IMR-90 (cell line): ENCODE results near the gene SLC25A17. TPM values are rescaled to one million over a fixed set of nuclear protein-coding genes. Genes with fewer than 3 reads are reported as not detected.
"Not testable (repeated sequence)": the region's sequence is repeated elsewhere in the genome, so short reads cannot be mapped to it uniquely, and the experiment has no call there.

ENCODE experiments used
- ATAC-seq: fragments of 200-7000 bp; cut with Tn5 transposase; 2 replicates; pipeline ENCODE4 v1.9.1; 2020; ENCODE audit warnings: low read depth, mild to moderate bottlenecking, moderate library complexity
- BruUV-seq: library from RNA; stranded (reverse); fragments of 400-500 nt; replicated peaks from 2 replicates; lab custom pipeline; 2021; lab: Mats Ljungman, UMichigan
- CTCF ChIA-PET: fragments of 300-600 bp; formaldehyde crosslinking; extraction: SDS; loops from one replicate; lab custom pipeline; 2021; ENCODE audit warnings: antibody characterized with exemption; lab: Yijun Ruan, JAX
- POLR2A ChIA-PET: fragments of 300-600 bp; sonication (Branson Sonifier 250); formaldehyde crosslinking; loops from one replicate; lab custom pipeline; 2022; ENCODE audit warnings: antibody characterized with exemption; ENCODE audit not compliant: unreplicated experiment; lab: Charles Lee
- DNase-seq: peaks from one replicate; pipeline ENCODE4 v3.0.0; 2013
- H2AFZ ChIP-seq: replicated peaks from 2 replicates; pipeline ENCODE3; 2013; ENCODE audit warnings: low read length, mild to moderate bottlenecking; ENCODE audit not compliant: poor library complexity
- H2AK5ac ChIP-seq: 2 replicates; pipeline ENCODE4 v1.6.1; 2013; ENCODE audit warnings: low read depth, low read length, inconsistent platforms
- H2AK9ac ChIP-seq: replicated peaks from 2 replicates; pipeline ENCODE3; 2013; ENCODE audit warnings: mild to moderate bottlenecking, low read depth, low read length, moderate library complexity; ENCODE audit not compliant: poor library complexity
- H2BK120ac ChIP-seq: 2 replicates; pipeline ENCODE4 v1.6.1; 2013; ENCODE audit warnings: low read depth, low read length, inconsistent platforms
- H2BK15ac ChIP-seq: 3 replicates; pipeline ENCODE4 v1.6.1; 2013; ENCODE audit warnings: low read depth, low read length, inconsistent platforms
- H2BK20ac ChIP-seq: 2 replicates; pipeline ENCODE4 v1.6.1; 2013; ENCODE audit warnings: low read depth, mild to moderate bottlenecking, inconsistent platforms, low read length, moderate library complexity
- H2BK5ac ChIP-seq: 2 replicates; pipeline ENCODE4 v1.6.1; 2013; ENCODE audit warnings: mild to moderate bottlenecking, low read depth, low read length, inconsistent platforms; ENCODE audit not compliant: poor library complexity, severe bottlenecking
- H3K14ac ChIP-seq: replicated peaks from 2 replicates; pipeline ENCODE4 v1.6.1; 2013; ENCODE audit warnings: low read depth, low read length, inconsistent platforms
- H3K18ac ChIP-seq: 2 replicates; pipeline ENCODE4 v1.6.1; 2013; ENCODE audit warnings: low read depth, low read length, control low read depth
- H3K23ac ChIP-seq: 2 replicates; pipeline ENCODE4 v1.6.1; 2013; ENCODE audit warnings: low read depth, low read length, inconsistent platforms
- H3K27ac ChIP-seq: 2 replicates; pipeline ENCODE4 v1.5.1; 2013; ENCODE audit warnings: mild to moderate bottlenecking, control low read depth, low read length; ENCODE audit not compliant: insufficient read depth
- H3K27me3 ChIP-seq: 2 replicates; pipeline ENCODE4 v1.6.1; 2013; ENCODE audit warnings: low read length; ENCODE audit not compliant: control insufficient read depth, insufficient read depth
- H3K36me3 ChIP-seq: 2 replicates; pipeline ENCODE4 v1.6.1; 2013; ENCODE audit warnings: low read length, mixed read lengths; ENCODE audit not compliant: control insufficient read depth, insufficient read depth
- H3K4ac ChIP-seq: 2 replicates; pipeline ENCODE4 v1.6.1; 2013; ENCODE audit warnings: low read depth, low read length, inconsistent platforms
- H3K4me1 ChIP-seq: 2 replicates; pipeline ENCODE4 v1.6.1; 2013; ENCODE audit warnings: low read length, mixed read lengths; ENCODE audit not compliant: control insufficient read depth, insufficient read depth
- H3K4me2 ChIP-seq: 2 replicates; pipeline ENCODE4 v1.6.1; 2013; ENCODE audit warnings: low read depth, mild to moderate bottlenecking, control low read depth, low read length, moderate library complexity
- H3K4me3 ChIP-seq: 2 replicates; pipeline ENCODE4 v1.5.1; 2013; ENCODE audit warnings: low read depth, mild to moderate bottlenecking, control low read depth, low read length, moderate library complexity; ENCODE audit not compliant: insufficient read depth
- H3K56ac ChIP-seq: 2 replicates; pipeline ENCODE4 v1.6.1; 2013; ENCODE audit warnings: low read length, inconsistent platforms; ENCODE audit not compliant: insufficient read depth; ENCODE audit errors: extremely low read depth
- H3K79me1 ChIP-seq, 2 experiments: 2 replicates each; pipeline ENCODE4 v1.6.1; 2013; ENCODE audit warnings: low read length in 2 of 2, inconsistent platforms in 1 of 2, low read depth in 1 of 2
- H3K9ac ChIP-seq: 2 replicates; pipeline ENCODE4 v1.6.1; 2013; ENCODE audit warnings: low read depth, low read length, control low read depth
- H3K9me1 ChIP-seq: 2 replicates; pipeline ENCODE4 v1.6.1; 2013; ENCODE audit warnings: low read length, inconsistent platforms; ENCODE audit not compliant: insufficient read depth
- H3K9me3 ChIP-seq: 2 replicates; pipeline ENCODE4 v1.6.1; 2013; ENCODE audit warnings: low read length; ENCODE audit not compliant: control insufficient read depth, insufficient read depth
- H4K20me1 ChIP-seq: 2 replicates; pipeline ENCODE4 v1.6.1; 2013; ENCODE audit warnings: low read length, inconsistent platforms; ENCODE audit not compliant: insufficient read depth
- H4K5ac ChIP-seq: 2 replicates; pipeline ENCODE4 v1.6.1; 2013; ENCODE audit warnings: mild to moderate bottlenecking, low read depth, low read length, control low read depth
- H4K8ac ChIP-seq, 2 experiments: 2 replicates each; pipeline ENCODE4 v1.6.1; 2013; ENCODE audit warnings: low read depth in 2 of 2, low read length in 2 of 2, control low read depth in 1 of 2, inconsistent platforms in 1 of 2
- H4K91ac ChIP-seq: 2 replicates; pipeline ENCODE4 v1.6.1; 2013; ENCODE audit warnings: low read depth, low read length, inconsistent platforms; ENCODE audit not compliant: insufficient read depth
- CTCF ChIP-seq: conservative IDR thresholded peaks from 2 replicates; pipeline ENCODE4 v1.5.1; 2012; ENCODE audit warnings: mild to moderate bottlenecking, low read depth, low read length, improper control_type of control experiment
- FOS ChIP-seq: fragments of 150-350 bp; IDR thresholded peaks from 2 replicates; pipeline ENCODE4 v1.6.1; 2016; ENCODE audit warnings: low read depth, low read length
- NFE2L2 ChIP-seq: fragments of 150-350 bp; IDR thresholded peaks from 2 replicates; pipeline ENCODE4 v1.6.1; 2016; ENCODE audit warnings: low read depth, mild to moderate bottlenecking, low read length
- RFX5 ChIP-seq: IDR thresholded peaks from 2 replicates; pipeline ENCODE4 v1.8.0; 2012; ENCODE audit warnings: low read depth, mild to moderate bottlenecking, low read length, moderate library complexity
- USF2 ChIP-seq: fragments of 150-350 bp; IDR thresholded peaks from 2 replicates; pipeline ENCODE4 v1.6.1; 2017; ENCODE audit warnings: mild to moderate bottlenecking, antibody characterized with exemption, low read length, low read depth
- WGBS, 2 experiments: methylation state at CpG; one replicate each; pipeline versions ENCODE4 v1.1.5 to v1.1.7; 2013; ENCODE audit warnings: missing lambda C conversion rate in 2 of 2; ENCODE audit not compliant: insufficient read length in 1 of 2; ENCODE audit errors: extremely low coverage in 2 of 2; 5-methylcytosine and 5-hydroxymethylcytosine counted together
- dilution Hi-C: fragments of 300-500 bp; cut with HindIII; formaldehyde crosslinking; loops from one replicate; pipeline ENCODE4 v1.14.3; 2018; ENCODE audit warnings: low sequenced_read_pairs; ENCODE audit not compliant: unreplicated experiment
- in situ Hi-C: fragments of 300-500 bp; cut with MboI; formaldehyde crosslinking; loops from 3 replicates; pipeline ENCODE4 v1.14.3; 2019; ENCODE audit warnings: low sequenced_read_pairs, inconsistent platforms, mixed read lengths
- intact Hi-C: fragments of 100-400 bp; cut with micrococcal nuclease; formaldehyde crosslinking; loops from 2 replicates; pipeline ENCODE4 v1.10.0; 2022
- polyA plus RNA-seq, 3 experiments: library from polyadenylated mRNA; depleted of rRNA; stranded (reverse); fragments of >200 nt; gene quantifications; 2 replicates each; pipeline ENCODE4 v1.2.3, GENCODE V29; 2012; ENCODE audit warnings: low replicate concordance in 1 of 3
- total RNA-seq: library from RNA; depleted of rRNA; stranded (reverse); fragments of >200 nt; gene quantifications from 2 replicates; pipeline ENCODE4 v1.2.3, GENCODE V29; 2012

Gene SLC25A17
- total and polyA plus RNA-seq, 2 of the 4 experiments (the other 2 are of a cell fraction), result 19.6 to 36.0 TPM

- peak; percentile 64 for TF ChIP-seq USF2
- no peak for TF ChIP-seq RFX5
- TF ChIP-seq CTCF, result peak; percentile 38
- TF ChIP-seq NFE2L2, result no peak
- TF ChIP-seq FOS, result no peak
Measured at GRCh38 chr22:40818747-40819598, at the start of gene SLC25A17 (continued).

- H3K27ac ChIP-seq, H3K14ac ChIP-seq, H3K4me1 ChIP-seq, H2AK5ac ChIP-seq, H2BK20ac ChIP-seq, H4K91ac ChIP-seq, intact Hi-C loops, H3K4me3 ChIP-seq, H3K9ac ChIP-seq, in situ Hi-C loops, DNase-seq, H3K23ac ChIP-seq, H3K18ac ChIP-seq, H4K20me1 ChIP-seq, H3K9me3 ChIP-seq, H2BK5ac ChIP-seq, CTCF ChIA-PET, POLR2A ChIA-PET, dilution Hi-C loops, H4K8ac ChIP-seq, H3K9me1 ChIP-seq, H3K56ac ChIP-seq, H2BK120ac ChIP-seq, H2AFZ ChIP-seq, H4K5ac ChIP-seq, ATAC-seq, H3K36me3 ChIP-seq, H3K4me2 ChIP-seq, H2BK15ac ChIP-seq, H2AK9ac ChIP-seq, BruUV-seq, H3K27me3 ChIP-seq, H3K4ac ChIP-seq: not testable (repeated sequence)
- H3K79me1 ChIP-seq, result peaks cover 18 to 38% of the 10 kb centered on the region in 2 experiments
- 83% methylated on average over 2 of the region's 6 CpGs; no CpG with 5 or more reads in 1 of the 2 experiments for WGBS, 2 experiments
Measured at GRCh38 chr22:40868379-40868778, 49.2 kb upstream of the SLC25A17 start.
